Thyroid gland (tissue), 4 donors: ENCODE data around the gene TPBGL.

Source experiments
- CTCF ChIP-seq, 6 experiments: fragments of 200-600 bp in 3 of 6; fragments of 450-650 bp in 3 of 6; sonication (generic) in 3 of 6; IDR thresholded peaks; one replicate each; pipeline ENCODE4 v1.5.1; 2016 to 2019; ENCODE audit warnings: antibody characterized with exemption in 6 of 6, mild to moderate bottlenecking in 2 of 6, inconsistent platforms in 1 of 6, moderate library complexity in 1 of 6
- POLR2A ChIP-seq, 2 donors: fragments of 450-650 bp; IDR thresholded peaks; one replicate each; pipeline ENCODE4 v1.6.1; 2017; ENCODE audit warnings: antibody characterized with exemption in 2 of 2, mild to moderate bottlenecking in 2 of 2, moderate library complexity in 1 of 2

DNA sequence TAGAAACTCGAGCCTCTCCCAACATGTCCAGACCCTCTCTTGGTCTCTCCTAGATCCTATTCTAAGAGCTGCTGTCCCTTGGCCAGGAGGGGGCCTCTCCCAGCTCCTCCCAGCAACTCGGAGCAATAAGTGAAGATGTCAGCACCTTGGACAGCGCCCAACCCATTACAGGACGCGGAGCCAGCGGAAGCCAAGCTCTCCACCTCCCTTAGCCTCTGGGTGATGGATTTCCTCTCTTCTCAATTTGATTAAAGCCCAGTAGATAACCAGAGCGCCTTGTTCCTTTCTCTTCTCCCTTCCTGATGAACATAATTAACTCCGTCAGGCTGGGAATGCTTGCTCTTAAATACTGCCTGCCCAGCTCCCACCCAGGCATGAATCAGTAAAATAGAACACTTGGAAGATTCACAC is 26.2 kb upstream of the TPBGL start:
- peak in 2 of 6 experiments; percentile 11 to 14 for TF ChIP-seq CTCF (IDR thresholded peaks at IDR 0.05)
- no peak for TF ChIP-seq POLR2A (IDR thresholded peaks at IDR 0.05)
